ENCODE results near the gene ITM2B.
"Not testable (repeated sequence)": the region's sequence is repeated elsewhere in the genome, so short reads cannot be mapped to it uniquely, and the experiment has no call there.

Gene ITM2B

GRCh38 chr13:48233046-48233888 lies at the start of gene ITM2B:
Gene ITM2B, plus strand, starts transcription at chr13:48233206. Its CDS starts 155 bp downstream, at chr13:48233361.
- peak; percentile 38 to 57 for DNase-seq

- DNase-seq: peak in 1 of 2 experiments; percentile 8
These were observed 48.7 kb upstream of the ITM2B start for GRCh38 chr13:48184260-48184659.

GRCh38 chr13:48185018-48185417 lies 48.0 kb upstream of the ITM2B start:
- no peak for DNase-seq

- no peak for DNase-seq
These were observed 46.3 kb upstream of the ITM2B start for GRCh38 chr13:48186722-48187121.

- DNase-seq: no peak
These were observed 44.9 kb upstream of the ITM2B start for GRCh38 chr13:48188131-48188530.

GRCh38 chr13:48188601-48189000 lies 44.4 kb upstream of the ITM2B start:
- no peak for DNase-seq

GRCh38 chr13:48189171-48189570 lies 43.8 kb upstream of the ITM2B start:
- no peak for DNase-seq

- peak in 1 of 2 experiments; percentile 1 for DNase-seq
These were observed 40.5 kb upstream of the ITM2B start for GRCh38 chr13:48192411-48192935.

- no peak for DNase-seq
These were observed 38.6 kb upstream of the ITM2B start for GRCh38 chr13:48194379-48194754.

GRCh38 chr13:48199404-48199946 lies 33.5 kb upstream of the ITM2B start:
- DNase-seq: peak; percentile 12 to 47

- no peak for DNase-seq
These were observed 32.0 kb upstream of the ITM2B start for GRCh38 chr13:48201044-48201443.

- DNase-seq: not testable (repeated sequence)
These were observed 25.8 kb upstream of the ITM2B start for GRCh38 chr13:48207207-48207606.

GRCh38 chr13:48210178-48210577 lies 22.8 kb upstream of the ITM2B start:
- DNase-seq: no peak

- DNase-seq: no peak
These were observed 18.4 kb upstream of the ITM2B start for GRCh38 chr13:48214519-48215121.

- not testable (repeated sequence) for DNase-seq
These were observed 17.3 kb upstream of the ITM2B start for GRCh38 chr13:48215511-48216203.

GRCh38 chr13:48216204-48216711 lies 16.7 kb upstream of the ITM2B start:
- DNase-seq: no peak

- no peak for DNase-seq
These were observed 12.4 kb upstream of the ITM2B start for GRCh38 chr13:48220592-48220980.

GRCh38 chr13:48220981-48221685 lies 11.9 kb upstream of the ITM2B start:
- DNase-seq: no peak

GRCh38 chr13:48221686-48222187 lies 11.3 kb upstream of the ITM2B start:
- DNase-seq: no peak

GRCh38 chr13:48222358-48223301 lies 10.4 kb upstream of the ITM2B start:
- DNase-seq: no peak

GRCh38 chr13:48224701-48225100 lies 8.3 kb upstream of the ITM2B start:
- DNase-seq: no peak

Data from NCI-H524 (cell line).